H9 (cell line): ENCODE measurements around the gene APBB2. TPM values are rescaled to one million over a fixed set of nuclear protein-coding genes. Genes with fewer than 3 reads are reported as not detected.

Experiments used
- DNase-seq: peaks from one replicate; pipeline ENCODE4 v3.0.0-alpha.2; 2017
- H2AFZ ChIP-seq: one replicate; pipeline ENCODE4 v1.6.1; 2013; ENCODE audit warnings: mild to moderate bottlenecking, low read length, control low read depth, moderate library complexity
- H2AK5ac ChIP-seq: 2 replicates; pipeline ENCODE4 v1.6.1; 2013; ENCODE audit warnings: low read length, control low read depth, mixed read lengths; ENCODE audit not compliant: insufficient read length
- H2BK120ac ChIP-seq: one replicate; pipeline ENCODE4 v1.6.1; 2013; ENCODE audit warnings: low read depth, mild to moderate bottlenecking, low read length, control low read depth, inconsistent platforms; ENCODE audit not compliant: poor library complexity, severe bottlenecking
- H2BK12ac ChIP-seq: 2 replicates; pipeline ENCODE4 v1.6.1; 2013; ENCODE audit warnings: low read length, control low read depth, mixed read lengths, low read depth; ENCODE audit not compliant: insufficient read length
- H2BK15ac ChIP-seq: 2 replicates; pipeline ENCODE4 v1.6.1; 2013; ENCODE audit warnings: low read depth, low read length, control low read depth
- H2BK20ac ChIP-seq: one replicate; pipeline ENCODE4 v1.6.1; 2013; ENCODE audit warnings: low read depth, mild to moderate bottlenecking, low read length, control low read depth, inconsistent platforms; ENCODE audit not compliant: poor library complexity, severe bottlenecking
- H2BK5ac ChIP-seq: 2 replicates; pipeline ENCODE4 v1.6.1; 2013; ENCODE audit warnings: low read length, control low read depth, mixed read lengths; ENCODE audit not compliant: insufficient read length
- H3K14ac ChIP-seq: 2 replicates; pipeline ENCODE4 v1.6.1; 2013; ENCODE audit warnings: low read length, control low read depth; ENCODE audit not compliant: insufficient read depth
- H3K18ac ChIP-seq: 2 replicates; pipeline ENCODE4 v1.6.1; 2013; ENCODE audit warnings: low read depth, mild to moderate bottlenecking, mixed read lengths, low read length, control low read depth; ENCODE audit not compliant: insufficient read length
- H3K23ac ChIP-seq: 2 replicates; pipeline ENCODE4 v1.6.1; 2013; ENCODE audit warnings: low read length, control low read depth, mixed read lengths, low read depth; ENCODE audit not compliant: insufficient read length
- H3K23me2 ChIP-seq: 2 replicates; pipeline ENCODE4 v1.6.1; 2013; ENCODE audit warnings: low read depth, mild to moderate bottlenecking, mixed read lengths, low read length, control low read depth; ENCODE audit not compliant: insufficient read length, poor library complexity, severe bottlenecking
- H3K27ac ChIP-seq: 2 replicates; pipeline ENCODE4 v1.5.1; 2013; ENCODE audit warnings: low read length, control low read depth, mixed read lengths, low read depth; ENCODE audit not compliant: insufficient read length
- H3K27me3 ChIP-seq: 2 replicates; pipeline ENCODE4 v1.6.1; 2013; ENCODE audit warnings: low read length, control low read depth, inconsistent platforms; ENCODE audit not compliant: insufficient read depth
- H3K4ac ChIP-seq: 2 replicates; pipeline ENCODE4 v1.6.1; 2013; ENCODE audit warnings: low read depth, mild to moderate bottlenecking, control low read depth, inconsistent platforms, low read length, moderate library complexity
- H3K4me1 ChIP-seq: 2 replicates; pipeline ENCODE4 v1.6.1; 2013; ENCODE audit warnings: low read length, control low read depth, inconsistent platforms; ENCODE audit not compliant: insufficient read depth
- H3K4me2 ChIP-seq: 2 replicates; pipeline ENCODE4 v1.6.1; 2013; ENCODE audit warnings: low read length, control low read depth, mixed read lengths; ENCODE audit not compliant: insufficient read length, insufficient read depth
- H3K56ac ChIP-seq: 2 replicates; pipeline ENCODE4 v1.6.1; 2013; ENCODE audit warnings: low read depth, mild to moderate bottlenecking, mixed read lengths, low read length, control low read depth; ENCODE audit not compliant: insufficient read length
- H3K79me1 ChIP-seq: 2 replicates; pipeline ENCODE4 v1.6.1; 2013; ENCODE audit warnings: low read depth, mild to moderate bottlenecking, moderate library complexity, low read length, control low read depth, inconsistent platforms; ENCODE audit not compliant: insufficient read depth, poor library complexity, severe bottlenecking
- H3K79me2 ChIP-seq: 2 replicates; pipeline ENCODE4 v1.6.1; 2013; ENCODE audit warnings: low read length, control low read depth, inconsistent platforms; ENCODE audit not compliant: insufficient read depth
- H3K9ac ChIP-seq: 2 replicates; pipeline ENCODE4 v1.6.1; 2013; ENCODE audit warnings: low read length, control low read depth, mixed read lengths; ENCODE audit not compliant: insufficient read length; ENCODE audit errors: extremely low read depth
- H3K9me3 ChIP-seq: one replicate; pipeline ENCODE4 v1.6.1; 2013; ENCODE audit warnings: low read depth, low read length, inconsistent platforms; ENCODE audit not compliant: control insufficient read depth
- H3T11ph ChIP-seq: one replicate; pipeline ENCODE4 v1.6.1; 2013; ENCODE audit warnings: mild to moderate bottlenecking, low read length, control low read depth, inconsistent platforms
- H4K20me1 ChIP-seq: one replicate; pipeline ENCODE4 v1.6.1; 2013; ENCODE audit not compliant: control insufficient read depth, insufficient read length, insufficient read depth
- H4K5ac ChIP-seq: 2 replicates; pipeline ENCODE4 v1.6.1; 2013; ENCODE audit warnings: low read depth, mild to moderate bottlenecking, mixed read lengths, low read length, control low read depth; ENCODE audit not compliant: insufficient read length
- H4K8ac ChIP-seq: replicated peaks from 2 replicates; pipeline ENCODE4 v1.6.1; 2013; ENCODE audit warnings: low read length, control low read depth, mixed read lengths, low read depth; ENCODE audit not compliant: insufficient read length
- H4K91ac ChIP-seq: 2 replicates; pipeline ENCODE4 v1.6.1; 2013; ENCODE audit warnings: low read depth, mild to moderate bottlenecking, moderate library complexity, mixed read lengths, low read length, control low read depth; ENCODE audit not compliant: insufficient read length
- H3K27ac Mint-ChIP-seq, 3 experiments: 2 replicates in 2 of 3; 3 replicates in 1 of 3; pipeline ENCODE4 v1.8.0; 2020 to 2021; ENCODE audit warnings: mixed read lengths in 3 of 3, mild to moderate bottlenecking in 1 of 3, moderate library complexity in 1 of 3
- H3K27me3 Mint-ChIP-seq: 2 replicates; pipeline ENCODE4 v1.8.0; 2021; ENCODE audit warnings: low read depth, mild to moderate bottlenecking, moderate library complexity, mixed read lengths
- H3K36me3 Mint-ChIP-seq, 3 experiments: 2 replicates in 2 of 3; 3 replicates in 1 of 3; pipeline ENCODE4 v1.8.0; 2020 to 2021; ENCODE audit warnings: low read depth in 3 of 3, mixed read lengths in 3 of 3; ENCODE audit not compliant: insufficient read depth in 1 of 3
- H3K4me1 Mint-ChIP-seq, 2 experiments: 2 replicates each; pipeline ENCODE4 v1.8.0; 2020; ENCODE audit warnings: mixed read lengths in 2 of 2
- H3K4me3 Mint-ChIP-seq, 2 experiments: 2 replicates in 1 of 2; 3 replicates in 1 of 2; pipeline ENCODE4 v1.8.0; 2020 to 2021; ENCODE audit warnings: mild to moderate bottlenecking in 2 of 2, mixed read lengths in 2 of 2, moderate library complexity in 1 of 2
- H3K9me3 Mint-ChIP-seq, 2 experiments: 2 replicates in 1 of 2; 3 replicates in 1 of 2; pipeline ENCODE4 v1.8.0; 2020; ENCODE audit warnings: mild to moderate bottlenecking in 2 of 2, mixed read lengths in 2 of 2, moderate library complexity in 1 of 2
- CTCF ChIP-seq: fragments of 200-600 bp; sonication (generic); conservative IDR thresholded peaks from 3 replicates; pipeline ENCODE4 v1.8.0; 2021; ENCODE audit warnings: antibody characterized with exemption, mild to moderate bottlenecking
- WGBS: extraction: QIAGEN DNeasy Blood & Tissue Kit; methylation state at CpG from one replicate; pipeline ENCODE4 v1.1.7; 2013; ENCODE audit warnings: missing lambda C conversion rate, low lambda C conversion rate, mixed read lengths; ENCODE audit not compliant: insufficient read length; ENCODE audit errors: extremely low coverage; 5-methylcytosine and 5-hydroxymethylcytosine counted together
- total RNA-seq: library from RNA; stranded (reverse); gene quantifications from 2 replicates; pipeline ENCODE4 v1.2.1, GENCODE V29; 2021

APBB2 gene
- total RNA-seq, 1 experiment from 2014 or later: 39.6 TPM

GRCh38 chr4:41119867-41120295 is 94.5 kb downstream of the APBB2 start:
- no peak overlapping the region for H2AK5ac ChIP-seq
- H2AFZ ChIP-seq: no peak overlapping the region
- no peak overlapping the region for H2BK15ac ChIP-seq
- H3K4me1 ChIP-seq: peaks cover 3% of the 10 kb centered on the region
- H3K36me3 Mint-ChIP-seq: peaks cover 1 to 11% (median 8%) of the 10 kb centered on the region in 3 experiments
- no peak for TF ChIP-seq CTCF
- no peak overlapping the region for H3K14ac ChIP-seq
- H3K27ac ChIP-seq: no peak overlapping the region
- no peaks in the 10 kb centered on the region for H3K23me2 ChIP-seq
- no peak overlapping the region for H3K56ac ChIP-seq
- no peaks in the 10 kb centered on the region for H3K79me1 ChIP-seq
- H2BK120ac ChIP-seq: no peak overlapping the region
- no peak overlapping the region for H3K4ac ChIP-seq
- H3K23ac ChIP-seq: no peak overlapping the region
- no peaks in the 10 kb centered on the region for H3K9me3 ChIP-seq
- no CpG with 5 or more reads among the region's 5 CpGs for WGBS
- no peak overlapping the region for H2BK20ac ChIP-seq
- H3T11ph ChIP-seq: no peak overlapping the region
- H3K27ac Mint-ChIP-seq: peak overlapping the region; percentile 12 to 76 (median 50); a peak in 5 of 7 replicates
- peaks cover 9 to 10% of the 10 kb centered on the region in 2 experiments for H3K9me3 Mint-ChIP-seq
- no peak for DNase-seq
- no peak overlapping the region for H2BK5ac ChIP-seq
- H3K4me2 ChIP-seq: no peak overlapping the region
- no peaks in the 10 kb centered on the region for H3K27me3 ChIP-seq
- no peaks in the 10 kb centered on the region for H4K20me1 ChIP-seq
- H2BK12ac ChIP-seq: no peak overlapping the region
- no peak overlapping the region for H3K18ac ChIP-seq
- H3K79me2 ChIP-seq: no peaks in the 10 kb centered on the region
- no peak overlapping the region for H3K4me3 Mint-ChIP-seq
- no peak overlapping the region for H4K5ac ChIP-seq
- no peak overlapping the region for H4K8ac ChIP-seq
- H3K4me1 Mint-ChIP-seq: peaks cover 27 to 28% of the 10 kb centered on the region in 2 experiments
- H3K9ac ChIP-seq: no peak overlapping the region
- H4K91ac ChIP-seq: no peak overlapping the region
- no peaks in the 10 kb centered on the region for H3K27me3 Mint-ChIP-seq
